H9 (cell line): ENCODE measurements around the gene MBP. TPM values are rescaled to one million over a fixed set of nuclear protein-coding genes. Genes with fewer than 3 reads are reported as not detected.

Experiments used
- DNase-seq: peaks from one replicate; pipeline ENCODE4 v3.0.0-alpha.2; 2017
- H2AFZ ChIP-seq: one replicate; pipeline ENCODE4 v1.6.1; 2013; ENCODE audit warnings: mild to moderate bottlenecking, low read length, control low read depth, moderate library complexity
- H2AK5ac ChIP-seq: 2 replicates; pipeline ENCODE4 v1.6.1; 2013; ENCODE audit warnings: low read length, control low read depth, mixed read lengths; ENCODE audit not compliant: insufficient read length
- H2BK120ac ChIP-seq: one replicate; pipeline ENCODE4 v1.6.1; 2013; ENCODE audit warnings: low read depth, mild to moderate bottlenecking, low read length, control low read depth, inconsistent platforms; ENCODE audit not compliant: poor library complexity, severe bottlenecking
- H2BK12ac ChIP-seq: 2 replicates; pipeline ENCODE4 v1.6.1; 2013; ENCODE audit warnings: low read length, control low read depth, mixed read lengths, low read depth; ENCODE audit not compliant: insufficient read length
- H2BK15ac ChIP-seq: 2 replicates; pipeline ENCODE4 v1.6.1; 2013; ENCODE audit warnings: low read depth, low read length, control low read depth
- H2BK20ac ChIP-seq: one replicate; pipeline ENCODE4 v1.6.1; 2013; ENCODE audit warnings: low read depth, mild to moderate bottlenecking, low read length, control low read depth, inconsistent platforms; ENCODE audit not compliant: poor library complexity, severe bottlenecking
- H2BK5ac ChIP-seq: 2 replicates; pipeline ENCODE4 v1.6.1; 2013; ENCODE audit warnings: low read length, control low read depth, mixed read lengths; ENCODE audit not compliant: insufficient read length
- H3K14ac ChIP-seq: 2 replicates; pipeline ENCODE4 v1.6.1; 2013; ENCODE audit warnings: low read length, control low read depth; ENCODE audit not compliant: insufficient read depth
- H3K18ac ChIP-seq: 2 replicates; pipeline ENCODE4 v1.6.1; 2013; ENCODE audit warnings: low read depth, mild to moderate bottlenecking, mixed read lengths, low read length, control low read depth; ENCODE audit not compliant: insufficient read length
- H3K23ac ChIP-seq: 2 replicates; pipeline ENCODE4 v1.6.1; 2013; ENCODE audit warnings: low read length, control low read depth, mixed read lengths, low read depth; ENCODE audit not compliant: insufficient read length
- H3K23me2 ChIP-seq: 2 replicates; pipeline ENCODE4 v1.6.1; 2013; ENCODE audit warnings: low read depth, mild to moderate bottlenecking, mixed read lengths, low read length, control low read depth; ENCODE audit not compliant: insufficient read length, poor library complexity, severe bottlenecking
- H3K27ac ChIP-seq: 2 replicates; pipeline ENCODE4 v1.5.1; 2013; ENCODE audit warnings: low read length, control low read depth, mixed read lengths, low read depth; ENCODE audit not compliant: insufficient read length
- H3K27me3 ChIP-seq: 2 replicates; pipeline ENCODE4 v1.6.1; 2013; ENCODE audit warnings: low read length, control low read depth, inconsistent platforms; ENCODE audit not compliant: insufficient read depth
- H3K4ac ChIP-seq: 2 replicates; pipeline ENCODE4 v1.6.1; 2013; ENCODE audit warnings: low read depth, mild to moderate bottlenecking, control low read depth, inconsistent platforms, low read length, moderate library complexity
- H3K4me1 ChIP-seq: 2 replicates; pipeline ENCODE4 v1.6.1; 2013; ENCODE audit warnings: low read length, control low read depth, inconsistent platforms; ENCODE audit not compliant: insufficient read depth
- H3K4me2 ChIP-seq: 2 replicates; pipeline ENCODE4 v1.6.1; 2013; ENCODE audit warnings: low read length, control low read depth, mixed read lengths; ENCODE audit not compliant: insufficient read length, insufficient read depth
- H3K56ac ChIP-seq: 2 replicates; pipeline ENCODE4 v1.6.1; 2013; ENCODE audit warnings: low read depth, mild to moderate bottlenecking, mixed read lengths, low read length, control low read depth; ENCODE audit not compliant: insufficient read length
- H3K79me1 ChIP-seq: 2 replicates; pipeline ENCODE4 v1.6.1; 2013; ENCODE audit warnings: low read depth, mild to moderate bottlenecking, moderate library complexity, low read length, control low read depth, inconsistent platforms; ENCODE audit not compliant: insufficient read depth, poor library complexity, severe bottlenecking
- H3K79me2 ChIP-seq: 2 replicates; pipeline ENCODE4 v1.6.1; 2013; ENCODE audit warnings: low read length, control low read depth, inconsistent platforms; ENCODE audit not compliant: insufficient read depth
- H3K9ac ChIP-seq: 2 replicates; pipeline ENCODE4 v1.6.1; 2013; ENCODE audit warnings: low read length, control low read depth, mixed read lengths; ENCODE audit not compliant: insufficient read length; ENCODE audit errors: extremely low read depth
- H3K9me3 ChIP-seq: one replicate; pipeline ENCODE4 v1.6.1; 2013; ENCODE audit warnings: low read depth, low read length, inconsistent platforms; ENCODE audit not compliant: control insufficient read depth
- H3T11ph ChIP-seq: one replicate; pipeline ENCODE4 v1.6.1; 2013; ENCODE audit warnings: mild to moderate bottlenecking, low read length, control low read depth, inconsistent platforms
- H4K20me1 ChIP-seq: one replicate; pipeline ENCODE4 v1.6.1; 2013; ENCODE audit not compliant: control insufficient read depth, insufficient read length, insufficient read depth
- H4K5ac ChIP-seq: 2 replicates; pipeline ENCODE4 v1.6.1; 2013; ENCODE audit warnings: low read depth, mild to moderate bottlenecking, mixed read lengths, low read length, control low read depth; ENCODE audit not compliant: insufficient read length
- H4K8ac ChIP-seq: replicated peaks from 2 replicates; pipeline ENCODE4 v1.6.1; 2013; ENCODE audit warnings: low read length, control low read depth, mixed read lengths, low read depth; ENCODE audit not compliant: insufficient read length
- H4K91ac ChIP-seq: 2 replicates; pipeline ENCODE4 v1.6.1; 2013; ENCODE audit warnings: low read depth, mild to moderate bottlenecking, moderate library complexity, mixed read lengths, low read length, control low read depth; ENCODE audit not compliant: insufficient read length
- H3K27ac Mint-ChIP-seq, 3 experiments: 2 replicates in 2 of 3; 3 replicates in 1 of 3; pipeline ENCODE4 v1.8.0; 2020 to 2021; ENCODE audit warnings: mixed read lengths in 3 of 3, mild to moderate bottlenecking in 1 of 3, moderate library complexity in 1 of 3
- H3K27me3 Mint-ChIP-seq: 2 replicates; pipeline ENCODE4 v1.8.0; 2021; ENCODE audit warnings: low read depth, mild to moderate bottlenecking, moderate library complexity, mixed read lengths
- H3K36me3 Mint-ChIP-seq, 3 experiments: 2 replicates in 2 of 3; 3 replicates in 1 of 3; pipeline ENCODE4 v1.8.0; 2020 to 2021; ENCODE audit warnings: low read depth in 3 of 3, mixed read lengths in 3 of 3; ENCODE audit not compliant: insufficient read depth in 1 of 3
- H3K4me1 Mint-ChIP-seq, 2 experiments: 2 replicates each; pipeline ENCODE4 v1.8.0; 2020; ENCODE audit warnings: mixed read lengths in 2 of 2
- H3K4me3 Mint-ChIP-seq, 2 experiments: 2 replicates in 1 of 2; 3 replicates in 1 of 2; pipeline ENCODE4 v1.8.0; 2020 to 2021; ENCODE audit warnings: mild to moderate bottlenecking in 2 of 2, mixed read lengths in 2 of 2, moderate library complexity in 1 of 2
- H3K9me3 Mint-ChIP-seq, 2 experiments: 2 replicates in 1 of 2; 3 replicates in 1 of 2; pipeline ENCODE4 v1.8.0; 2020; ENCODE audit warnings: mild to moderate bottlenecking in 2 of 2, mixed read lengths in 2 of 2, moderate library complexity in 1 of 2
- WGBS: extraction: QIAGEN DNeasy Blood & Tissue Kit; methylation state at CpG from one replicate; pipeline ENCODE4 v1.1.7; 2013; ENCODE audit warnings: missing lambda C conversion rate, low lambda C conversion rate, mixed read lengths; ENCODE audit not compliant: insufficient read length; ENCODE audit errors: extremely low coverage; 5-methylcytosine and 5-hydroxymethylcytosine counted together
- total RNA-seq: library from RNA; stranded (reverse); gene quantifications from 2 replicates; pipeline ENCODE4 v1.2.1, GENCODE V29; 2021
- TF ChIP-seq, protein P1 (sequence below): fragments of 200-600 bp; sonication (generic); conservative IDR thresholded peaks from 3 replicates; pipeline ENCODE4 v1.8.0; 2021; ENCODE audit warnings: antibody characterized with exemption, mild to moderate bottlenecking

MBP gene
- total RNA-seq, 1 experiment from 2014 or later = 8.6 TPM

GRCh38 chr18:77053616-77054287 is 78.8 kb downstream of the MBP start:
- H3K36me3 Mint-ChIP-seq = no peaks in the 10 kb centered on the region
- no peak overlapping the region for H3K18ac ChIP-seq

More at GRCh38 chr18:77053616-77054287, 78.8 kb downstream of the MBP start:
- H4K5ac ChIP-seq = no peak overlapping the region
- no peak overlapping the region for H3T11ph ChIP-seq
- H3K4me1 ChIP-seq = peaks cover 2% of the 10 kb centered on the region; the same call in 1 of the 2 replicates
- H2BK120ac ChIP-seq = no peak overlapping the region
- H4K91ac ChIP-seq = no peak overlapping the region
- H3K56ac ChIP-seq = no peak overlapping the region
- no CpG with 5 or more reads among the region's 18 CpGs for WGBS
- H3K79me2 ChIP-seq = no peaks in the 10 kb centered on the region
- no peak overlapping the region for H2AFZ ChIP-seq
- TF ChIP-seq, protein P1, sequence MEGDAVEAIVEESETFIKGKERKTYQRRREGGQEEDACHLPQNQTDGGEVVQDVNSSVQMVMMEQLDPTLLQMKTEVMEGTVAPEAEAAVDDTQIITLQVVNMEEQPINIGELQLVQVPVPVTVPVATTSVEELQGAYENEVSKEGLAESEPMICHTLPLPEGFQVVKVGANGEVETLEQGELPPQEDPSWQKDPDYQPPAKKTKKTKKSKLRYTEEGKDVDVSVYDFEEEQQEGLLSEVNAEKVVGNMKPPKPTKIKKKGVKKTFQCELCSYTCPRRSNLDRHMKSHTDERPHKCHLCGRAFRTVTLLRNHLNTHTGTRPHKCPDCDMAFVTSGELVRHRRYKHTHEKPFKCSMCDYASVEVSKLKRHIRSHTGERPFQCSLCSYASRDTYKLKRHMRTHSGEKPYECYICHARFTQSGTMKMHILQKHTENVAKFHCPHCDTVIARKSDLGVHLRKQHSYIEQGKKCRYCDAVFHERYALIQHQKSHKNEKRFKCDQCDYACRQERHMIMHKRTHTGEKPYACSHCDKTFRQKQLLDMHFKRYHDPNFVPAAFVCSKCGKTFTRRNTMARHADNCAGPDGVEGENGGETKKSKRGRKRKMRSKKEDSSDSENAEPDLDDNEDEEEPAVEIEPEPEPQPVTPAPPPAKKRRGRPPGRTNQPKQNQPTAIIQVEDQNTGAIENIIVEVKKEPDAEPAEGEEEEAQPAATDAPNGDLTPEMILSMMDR = no peak
- no peak overlapping the region for H3K4me3 Mint-ChIP-seq
- H3K27ac ChIP-seq = no peak overlapping the region
- H3K79me1 ChIP-seq = no peaks in the 10 kb centered on the region
- H2AK5ac ChIP-seq = no peak overlapping the region
- no peaks in the 10 kb centered on the region for H3K9me3 Mint-ChIP-seq
- H3K23ac ChIP-seq = no peak overlapping the region
- no peak overlapping the region for H2BK20ac ChIP-seq
- no peaks in the 10 kb centered on the region for H3K27me3 ChIP-seq
- peaks cover 11% of the 10 kb centered on the region for H3K27me3 Mint-ChIP-seq
- no peaks in the 10 kb centered on the region for H3K23me2 ChIP-seq
- H2BK15ac ChIP-seq = no peak overlapping the region
- H3K9me3 ChIP-seq = no peaks in the 10 kb centered on the region
- no peak overlapping the region for H3K4me2 ChIP-seq
- no peak overlapping the region; the same call in 1 of the 2 replicates for H3K14ac ChIP-seq
- peak overlapping the region in 1 of 3 experiments; percentile 33; a peak in 1 of 7 replicates for H3K27ac Mint-ChIP-seq
- peaks cover 37 to 40% of the 10 kb centered on the region in 2 experiments for H3K4me1 Mint-ChIP-seq
- H2BK5ac ChIP-seq = no peak overlapping the region
- no peak overlapping the region for H3K4ac ChIP-seq
- no peaks in the 10 kb centered on the region for H4K20me1 ChIP-seq
- no peak for DNase-seq
- no peak overlapping the region for H2BK12ac ChIP-seq
- H3K9ac ChIP-seq = no peak overlapping the region
- H4K8ac ChIP-seq = no peak overlapping the region
